Measurements from ENCODE around the gene KLHDC8A.
A peak's percentile ranks its signal among the peaks of the same experiment; 100 is the strongest.

The KLHDC8A gene

GRCh38 chr1:205321959-205322283 lies 34.8 kb downstream of the KLHDC8A start:
- DNase-seq (ENCODE audit: low spot score): no peak
- TF ChIP-seq CTCF (IDR thresholded peaks at IDR 0.05; ENCODE audit: extremely low read depth, missing control alignments): no peak

GRCh38 chr1:205321162-205321958 lies 35.4 kb downstream of the KLHDC8A start, which contains the start of gene NUAK2:
TSS of gene NUAK2 (minus strand) at chr1:205321745. CDS start at chr1:205321628, 117 bp downstream.
- peak; percentile 77 for DNase-seq (ENCODE audit: low spot score)
- TF ChIP-seq CTCF (IDR thresholded peaks at IDR 0.05; ENCODE audit: extremely low read depth, missing control alignments): peak; percentile 6

GRCh38 chr1:205319081-205320018 lies 37.4 kb downstream of the KLHDC8A start:
- TF ChIP-seq CTCF (IDR thresholded peaks at IDR 0.05; ENCODE audit: extremely low read depth, missing control alignments): no peak
- DNase-seq (ENCODE audit: low spot score): no peak

- no peak for DNase-seq (ENCODE audit: low spot score)
- no peak for TF ChIP-seq CTCF (IDR thresholded peaks at IDR 0.05; ENCODE audit: extremely low read depth, missing control alignments)
These were observed 38.3 kb downstream of the KLHDC8A start for GRCh38 chr1:205318231-205318991.

- DNase-seq (ENCODE audit: low spot score): no peak
- no peak for TF ChIP-seq CTCF (IDR thresholded peaks at IDR 0.05; ENCODE audit: extremely low read depth, missing control alignments)
These were observed 39.3 kb downstream of the KLHDC8A start for GRCh38 chr1:205317311-205317917.

- no peak for DNase-seq (ENCODE audit: low spot score)
- TF ChIP-seq CTCF (IDR thresholded peaks at IDR 0.05; ENCODE audit: extremely low read depth, missing control alignments): no peak
These were observed 40.6 kb downstream of the KLHDC8A start for GRCh38 chr1:205316161-205316566.
